Pancreas (tissue), 10 donors: Measurements from ENCODE around the gene HS2ST1. TPM values are rescaled to one million over a fixed set of nuclear protein-coding genes. Genes with fewer than 3 reads are reported as not detected.

Experiments used
- ATAC-seq, 4 donors: fragments of 200-7000 bp; cut with Tn5 transposase; one replicate each; pipeline versions ENCODE4 v1.8.0 to v1.9.1; 2020; ENCODE audit warnings: mild to moderate bottlenecking in 4 of 4, moderate library complexity in 4 of 4
- DNase-seq, 6 donors: peaks; one replicate each; pipeline ENCODE4 v3.0.0-alpha.2; 2020
- FAIRE-seq: peaks from 2 replicates; lab custom pipeline; 2012; peaks lifted over from hg19 to GRCh38; lab: Jason Lieb, UNC
- H3K27ac ChIP-seq, 4 donors: fragments of 200-600 bp; sonication (generic); 1 replicate in 3 of 4; 2 replicates in 1 of 4; pipeline versions ENCODE4 v1.5.0 to v1.8.0; 2020
- H3K27me3 ChIP-seq, 4 donors: fragments of 200-600 bp; one replicate each; pipeline ENCODE4 v1.8.0; 2021
- H3K36me3 ChIP-seq, 3 donors: fragments of 200-600 bp; sonication (generic) in 1 of 3; one replicate each; pipeline versions ENCODE4 v1.5.0 to v1.8.0; 2020 to 2021
- H3K4me1 ChIP-seq, 3 donors: fragments of 200-600 bp; one replicate each; pipeline ENCODE4 v1.8.0; 2021
- H3K4me3 ChIP-seq, 4 donors: fragments of 200-600 bp; sonication (generic) in 2 of 4; one replicate each; pipeline versions ENCODE4 v1.5.0 to v1.8.0; 2020 to 2021
- H3K9me3 ChIP-seq, 4 donors: fragments of 200-600 bp; one replicate each; pipeline ENCODE4 v1.8.0; 2021
- WGBS, 2 donors: extraction: QIAGEN DNeasy Blood & Tissue Kit; methylation state at CpG; one replicate each; pipeline ENCODE4 v1.1.7; 2013; 5-methylcytosine and 5-hydroxymethylcytosine counted together
- intact Hi-C, 3 donors: fragments of 100-400 bp; cut with DNase I; formaldehyde crosslinking; loops; one replicate each; pipeline versions ENCODE4 v1.11.1 to v1.14.2; 2022
- polyA plus RNA-seq, 2 donors: library from polyadenylated mRNA; stranded (reverse); fragments of 200-250 nt; gene quantifications; one replicate each; pipeline ENCODE4 v1.2.3, GENCODE V29; 2013
- total RNA-seq, 6 donors: library from RNA; stranded (reverse); fragmentation: NEBNext Ultra II Directional in 4 of 6; extraction: Animal tissue kit (Norgen Biotek cat#: 25700) in 4 of 6; gene quantifications; one replicate each; pipeline versions ENCODE4 v1.2.1 to v1.2.4, GENCODE V29; 2021 to 2023
- TF ChIP-seq, protein P1 (sequence below), 4 donors: fragments of 200-600 bp; sonication (generic) in 3 of 4; IDR thresholded peaks; one replicate each; pipeline versions ENCODE4 v1.5.0 to v1.8.0; 2021; ENCODE audit warnings: antibody characterized with exemption in 4 of 4
- donor health status: healthy with polysubstance abuse.
- donor health status: DM: no; HTN: no; CAD: no; lungs with moderate emphysema.
- donor health status: DM: no; HTN: no; CAD: no.
- donor health status: control.
- donor health status: control.
- donor health status: Bipolar disorder and iron deficiency.
- donor health status: DM: yes; HTN: yes; CAD: no.
- donor health status: DM: no; HTN: no; CAD: no.
- donor health status: DM: no; HTN: no; CAD: no.
- donor health status: DM: yes; HTN: yes; CAD: no.

HS2ST1 gene
- total and polyA plus RNA-seq, 8 donors, result 2.8 to 16.1 (median 10.9) TPM

DNA sequence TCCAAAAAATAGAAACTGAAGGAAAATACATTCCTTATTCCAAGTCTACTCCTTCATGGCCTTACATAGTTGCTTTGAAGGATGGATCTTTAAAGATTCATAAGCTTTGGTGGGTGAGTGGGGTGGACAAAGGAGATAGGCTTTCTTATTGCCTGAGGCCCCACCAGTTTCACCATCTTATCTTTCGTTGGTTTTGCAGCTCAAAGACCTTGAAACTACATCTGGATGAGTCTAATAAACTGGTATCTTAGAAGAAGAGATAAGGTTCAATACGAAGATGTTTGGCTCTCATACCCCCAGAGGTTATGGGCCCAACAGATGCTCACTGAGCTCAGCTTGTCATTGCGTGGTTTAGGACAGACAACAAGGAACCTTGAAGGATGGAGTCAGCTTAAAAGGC lies 201.5 kb downstream of the HS2ST1 start:
- no peak overlapping the region for H3K4me3 ChIP-seq
- no peaks in the 10 kb centered on the region for H3K4me1 ChIP-seq
- DNase-seq (no peak), ATAC-seq (no peak), FAIRE-seq (no peak)
- TF ChIP-seq, protein P1, sequence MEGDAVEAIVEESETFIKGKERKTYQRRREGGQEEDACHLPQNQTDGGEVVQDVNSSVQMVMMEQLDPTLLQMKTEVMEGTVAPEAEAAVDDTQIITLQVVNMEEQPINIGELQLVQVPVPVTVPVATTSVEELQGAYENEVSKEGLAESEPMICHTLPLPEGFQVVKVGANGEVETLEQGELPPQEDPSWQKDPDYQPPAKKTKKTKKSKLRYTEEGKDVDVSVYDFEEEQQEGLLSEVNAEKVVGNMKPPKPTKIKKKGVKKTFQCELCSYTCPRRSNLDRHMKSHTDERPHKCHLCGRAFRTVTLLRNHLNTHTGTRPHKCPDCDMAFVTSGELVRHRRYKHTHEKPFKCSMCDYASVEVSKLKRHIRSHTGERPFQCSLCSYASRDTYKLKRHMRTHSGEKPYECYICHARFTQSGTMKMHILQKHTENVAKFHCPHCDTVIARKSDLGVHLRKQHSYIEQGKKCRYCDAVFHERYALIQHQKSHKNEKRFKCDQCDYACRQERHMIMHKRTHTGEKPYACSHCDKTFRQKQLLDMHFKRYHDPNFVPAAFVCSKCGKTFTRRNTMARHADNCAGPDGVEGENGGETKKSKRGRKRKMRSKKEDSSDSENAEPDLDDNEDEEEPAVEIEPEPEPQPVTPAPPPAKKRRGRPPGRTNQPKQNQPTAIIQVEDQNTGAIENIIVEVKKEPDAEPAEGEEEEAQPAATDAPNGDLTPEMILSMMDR (IDR thresholded peaks at IDR 0.05), result no peak
- no peak overlapping the region for H3K27ac ChIP-seq
- intact Hi-C loops, result no loop called here
- no peaks in the 10 kb centered on the region for H3K9me3 ChIP-seq
- no peaks in the 10 kb centered on the region for H3K27me3 ChIP-seq
- 51 to 66% methylated on average over 3 of the region's 3 CpGs for WGBS, 2 donors
- H3K36me3 ChIP-seq, result no peaks in the 10 kb centered on the region

DNA sequence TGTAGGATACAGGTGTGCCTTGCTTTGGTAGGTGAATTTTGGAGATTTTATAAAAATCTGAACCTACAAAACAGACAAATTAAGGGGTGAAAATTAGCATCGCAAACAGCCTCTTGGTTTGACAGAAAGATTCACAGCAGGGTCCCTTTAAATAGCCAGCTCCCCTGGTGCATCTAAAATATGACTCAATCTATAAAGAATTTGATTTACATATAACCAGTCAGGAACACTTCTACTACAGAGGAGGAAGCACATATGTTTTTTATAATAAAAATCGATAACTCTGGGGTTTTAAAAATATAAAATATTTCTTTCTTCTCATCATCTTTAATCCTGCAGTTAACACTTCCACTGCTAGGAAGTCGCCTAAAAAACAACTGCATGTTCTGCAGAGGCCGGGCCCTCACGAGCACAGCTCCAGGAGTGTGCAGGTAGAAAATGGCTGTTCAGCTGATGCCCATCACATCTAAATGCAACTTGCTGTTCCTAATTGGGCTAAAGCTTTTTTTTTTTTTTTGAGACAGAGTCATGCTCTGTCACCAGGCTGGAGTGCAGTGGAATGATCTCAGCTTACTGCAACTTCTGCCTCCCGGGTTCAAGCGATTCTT lies 203.4 kb downstream of the HS2ST1 start:
- H3K36me3 ChIP-seq, result no peaks in the 10 kb centered on the region
- WGBS, 2 donors, result 81 to 84% methylated on average over 7 of the region's 7 CpGs
- DNase-seq, result no peak
- H3K4me1 ChIP-seq, result no peaks in the 10 kb centered on the region
- ATAC-seq, result peak in 1 of 4 donors; percentile 49
- no peaks in the 10 kb centered on the region for H3K27me3 ChIP-seq
- no peak overlapping the region for H3K27ac ChIP-seq
- FAIRE-seq, result no peak
- intact Hi-C loops, result no loop called here
- no peak overlapping the region for H3K4me3 ChIP-seq
- TF ChIP-seq, protein P1 (IDR thresholded peaks at IDR 0.05), result no peak
- H3K9me3 ChIP-seq, result no peaks in the 10 kb centered on the region

DNA sequence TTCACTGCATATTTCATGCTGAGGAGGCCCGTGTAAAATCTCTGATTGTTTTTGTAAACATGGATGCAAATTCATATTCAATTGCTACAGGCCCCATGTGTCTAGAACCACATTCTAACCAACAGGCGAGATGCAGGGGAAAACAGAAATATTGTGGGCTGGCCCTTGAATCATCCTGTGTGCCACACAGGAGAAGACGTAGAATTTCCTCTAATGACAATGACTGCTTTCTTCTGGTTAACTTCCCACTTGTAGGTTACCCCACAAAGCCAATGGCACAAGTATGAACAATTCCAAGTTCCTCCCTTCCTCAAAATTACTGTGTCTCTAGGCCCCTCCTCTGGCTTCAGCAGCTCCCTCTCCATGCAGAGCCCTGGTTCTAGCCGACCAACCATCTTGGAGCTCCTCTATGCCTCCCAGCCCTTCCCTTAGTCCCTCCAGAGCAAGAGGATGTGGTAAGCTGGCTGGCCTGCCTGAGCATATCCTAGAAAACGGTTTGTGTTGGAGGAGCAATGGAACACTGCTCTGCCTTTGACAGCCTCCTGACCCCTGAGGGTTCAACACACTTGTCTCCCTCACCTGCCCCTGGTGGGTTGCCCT lies 205.2 kb downstream of the HS2ST1 start:
- TF ChIP-seq, protein P1 (IDR thresholded peaks at IDR 0.05), result no peak
- intact Hi-C loops, result no loop called here
- no peaks in the 10 kb centered on the region for H3K36me3 ChIP-seq
- H3K27ac ChIP-seq, result no peak overlapping the region
- FAIRE-seq (no peak), ATAC-seq (no peak), DNase-seq (no peak)
- WGBS, 2 donors, result 78 to 84% methylated on average over 5 of the region's 5 CpGs
- no peaks in the 10 kb centered on the region for H3K9me3 ChIP-seq
- H3K4me3 ChIP-seq, result no peak overlapping the region
- no peaks in the 10 kb centered on the region for H3K4me1 ChIP-seq
- H3K27me3 ChIP-seq, result no peaks in the 10 kb centered on the region

DNA sequence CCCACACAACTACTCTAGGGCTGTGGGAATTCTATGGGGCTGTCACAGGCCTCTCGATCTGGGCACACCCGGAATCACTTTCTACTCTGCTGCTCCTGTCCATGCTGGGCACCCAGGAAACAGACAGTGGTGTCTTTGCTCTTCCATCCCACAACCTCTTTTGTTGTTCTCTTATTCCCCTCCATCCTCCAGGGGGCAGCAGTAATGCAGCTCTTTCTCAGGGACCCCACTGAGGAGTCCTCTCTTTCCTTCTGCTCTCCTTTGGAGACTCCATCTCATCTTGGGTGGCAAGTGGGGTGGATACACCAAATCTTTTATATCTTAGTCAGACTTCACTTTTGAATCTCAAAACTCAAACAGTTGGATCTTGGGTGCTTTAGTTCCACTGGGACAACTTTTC lies 206.3 kb downstream of the HS2ST1 start:
- 92 to 95% methylated on average over 2 of the region's 2 CpGs for WGBS, 2 donors

More for the DNA sequence above, 206.3 kb downstream of the HS2ST1 start:
- no peak for FAIRE-seq
- no peak for DNase-seq
- Histone ChIP-seq H3K9me3 (no peaks in the 10 kb centered on the region), H3K4me1 (no peaks in the 10 kb centered on the region), H3K4me3 (no peak overlapping the region), H3K36me3 (no peaks in the 10 kb centered on the region), H3K27ac (no peak overlapping the region), H3K27me3 (no peaks in the 10 kb centered on the region)
- intact Hi-C loops, result no loop called here
- ATAC-seq, result no peak
- TF ChIP-seq, protein P1 (IDR thresholded peaks at IDR 0.05), result no peak
